AG20443 (cell line): Measurements from ENCODE around the gene GGA1.

Experiments
- DNase-seq: peaks from one replicate; pipeline ENCODE4 v3.0.0; 2012; ENCODE audit warnings: low spot score, mixed read lengths

GGA1 gene

GRCh38 chr22:37674951-37675929 lies 66.6 kb downstream of the GGA1 start, which contains the start of gene LGALS1:
Gene LGALS1 (plus strand): TSS chr22:37675636. CDS start chr22:37675703, 67 bp downstream.
- peak; percentile 96 for DNase-seq

GRCh38 chr22:37675930-37676735 lies 67.5 kb downstream of the GGA1 start:
- peak; percentile 5 for DNase-seq

GRCh38 chr22:37676736-37677492 lies 68.3 kb downstream of the GGA1 start:
- peak; percentile 86 for DNase-seq

GRCh38 chr22:37677493-37677974 lies 68.9 kb downstream of the GGA1 start:
- no peak for DNase-seq

GRCh38 chr22:37678372-37678771 lies 69.7 kb downstream of the GGA1 start:
- DNase-seq, result no peak

- DNase-seq, result no peak
Measured at GRCh38 chr22:37679670-37680069, 71.0 kb downstream of the GGA1 start.

- no peak for DNase-seq
Measured at GRCh38 chr22:37680191-37680851, 71.7 kb downstream of the GGA1 start.

- no peak for DNase-seq
Measured at GRCh38 chr22:37681001-37681424, 72.4 kb downstream of the GGA1 start.

- peak; percentile 83 for DNase-seq
Measured at GRCh38 chr22:37681556-37682049, 73.0 kb downstream of the GGA1 start.
